RWPE2 (cell line): ENCODE results near the gene EXOC6B.
A peak's percentile ranks its signal among the peaks of the same experiment; 100 is the strongest.

ENCODE experiments used
- ATAC-seq: fragments of 200-7000 bp; cut with Tn5 transposase; 3 replicates; pipeline ENCODE4 v1.9.1; 2021; ENCODE audit warnings: low read depth
- DNase-seq: peaks from one replicate; pipeline ENCODE4 v3.0.0-alpha.2; 2020; ENCODE audit warnings: low spot score
- H3K27ac ChIP-seq: fragments of 450-650 bp; 2 replicates; pipeline ENCODE4 v1.5.1; 2017; ENCODE audit warnings: mild to moderate bottlenecking; ENCODE audit not compliant: poor library complexity, severe bottlenecking
- H3K27me3 ChIP-seq: fragments of 250-450 bp; sonication (Bioruptor Pico); 2 replicates; pipeline ENCODE4 v1.5.1; 2021; ENCODE audit warnings: mild to moderate bottlenecking, moderate library complexity; ENCODE audit not compliant: insufficient read depth, poor library complexity, severe bottlenecking
- H3K36me3 ChIP-seq: fragments of 250-450 bp; sonication (Bioruptor Pico); 2 replicates; pipeline ENCODE4 v1.5.1; 2020; ENCODE audit warnings: low read depth, mild to moderate bottlenecking, moderate library complexity
- H3K4me1 ChIP-seq: fragments of 250-450 bp; sonication (Bioruptor Pico); 2 replicates; pipeline ENCODE4 v1.5.1; 2021; ENCODE audit warnings: mild to moderate bottlenecking, moderate library complexity; ENCODE audit not compliant: insufficient read depth, poor library complexity, severe bottlenecking
- H3K4me3 ChIP-seq: fragments of 250-450 bp; sonication (Bioruptor Pico); 2 replicates; pipeline ENCODE4 v1.5.1; 2021; ENCODE audit warnings: mild to moderate bottlenecking, moderate library complexity; ENCODE audit not compliant: severe bottlenecking
- H3K9me3 ChIP-seq: fragments of 250-450 bp; sonication (Bioruptor Pico); 2 replicates; pipeline ENCODE4 v1.5.1; 2021; ENCODE audit warnings: mild to moderate bottlenecking, moderate library complexity; ENCODE audit not compliant: severe bottlenecking
- TF ChIP-seq, protein P1 (sequence below): fragments of 450-650 bp; IDR thresholded peaks from one replicate; pipeline ENCODE4 v1.5.1; 2017; ENCODE audit warnings: mild to moderate bottlenecking, moderate library complexity; ENCODE audit not compliant: poor library complexity, severe bottlenecking

EXOC6B gene

DNA sequence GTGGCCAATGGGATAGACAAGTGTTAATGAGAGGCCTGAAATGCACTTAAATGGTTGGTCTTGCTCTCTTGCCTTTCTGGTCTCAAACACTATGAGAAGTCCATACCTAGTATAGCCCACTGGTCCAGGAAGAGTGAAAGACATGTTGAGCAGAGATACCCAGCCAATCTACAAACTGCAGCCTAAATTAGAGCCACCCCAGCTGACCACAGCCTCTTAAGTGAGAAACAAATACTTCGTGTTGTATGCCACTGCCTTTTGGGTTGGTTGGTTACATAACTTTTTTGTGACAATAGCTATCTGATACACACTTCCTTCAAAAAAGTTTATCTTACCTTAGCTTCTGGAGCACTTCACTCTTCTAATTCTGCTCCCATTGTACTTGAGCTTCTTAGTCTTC is 8.8 kb upstream of the EXOC6B start:
- Histone ChIP-seq H3K27me3 (no peaks in the 10 kb centered on the region), H3K27ac (no peak overlapping the region), H3K9me3 (no peaks in the 10 kb centered on the region), H3K36me3 (no peaks in the 10 kb centered on the region), H3K4me1 (no peaks in the 10 kb centered on the region), H3K4me3 (no peak overlapping the region)
- TF ChIP-seq, protein P1, sequence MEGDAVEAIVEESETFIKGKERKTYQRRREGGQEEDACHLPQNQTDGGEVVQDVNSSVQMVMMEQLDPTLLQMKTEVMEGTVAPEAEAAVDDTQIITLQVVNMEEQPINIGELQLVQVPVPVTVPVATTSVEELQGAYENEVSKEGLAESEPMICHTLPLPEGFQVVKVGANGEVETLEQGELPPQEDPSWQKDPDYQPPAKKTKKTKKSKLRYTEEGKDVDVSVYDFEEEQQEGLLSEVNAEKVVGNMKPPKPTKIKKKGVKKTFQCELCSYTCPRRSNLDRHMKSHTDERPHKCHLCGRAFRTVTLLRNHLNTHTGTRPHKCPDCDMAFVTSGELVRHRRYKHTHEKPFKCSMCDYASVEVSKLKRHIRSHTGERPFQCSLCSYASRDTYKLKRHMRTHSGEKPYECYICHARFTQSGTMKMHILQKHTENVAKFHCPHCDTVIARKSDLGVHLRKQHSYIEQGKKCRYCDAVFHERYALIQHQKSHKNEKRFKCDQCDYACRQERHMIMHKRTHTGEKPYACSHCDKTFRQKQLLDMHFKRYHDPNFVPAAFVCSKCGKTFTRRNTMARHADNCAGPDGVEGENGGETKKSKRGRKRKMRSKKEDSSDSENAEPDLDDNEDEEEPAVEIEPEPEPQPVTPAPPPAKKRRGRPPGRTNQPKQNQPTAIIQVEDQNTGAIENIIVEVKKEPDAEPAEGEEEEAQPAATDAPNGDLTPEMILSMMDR, result no peak
- DNase-seq (no peak), ATAC-seq (no peak)

- H3K36me3 ChIP-seq, result no peaks in the 10 kb centered on the region
- TF ChIP-seq, protein P1, result no peak
- no peak for DNase-seq
- H3K27ac ChIP-seq, result no peak overlapping the region
- H3K27me3 ChIP-seq, result no peaks in the 10 kb centered on the region
- H3K4me1 ChIP-seq, result peaks cover 8% of the 10 kb centered on the region
- no peak overlapping the region for H3K4me3 ChIP-seq
- ATAC-seq, result peak; percentile 21; the same call in 1 of the 3 replicates
- no peaks in the 10 kb centered on the region for H3K9me3 ChIP-seq
Observed at GRCh38 chr2:72833084-72833714, 7.4 kb upstream of the EXOC6B start.

DNA sequence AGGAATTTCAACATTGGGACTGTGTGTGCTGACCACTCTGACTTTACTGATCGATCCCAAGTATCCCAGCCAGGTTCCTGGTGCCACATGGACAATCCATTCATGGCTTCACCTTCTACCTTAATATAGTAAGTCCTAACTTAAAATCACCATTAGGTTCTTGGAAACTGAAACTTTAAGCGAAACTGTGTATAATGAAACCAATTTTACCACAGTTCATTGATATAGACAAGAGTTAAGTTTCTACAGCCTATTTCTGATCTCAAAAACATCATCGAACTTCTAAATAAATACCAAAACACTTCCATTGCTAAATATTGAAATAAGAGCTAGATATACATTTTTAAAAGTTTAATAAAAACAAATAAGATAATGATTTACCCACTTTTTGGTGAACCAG is 4.4 kb upstream of the EXOC6B start:
- DNase-seq (no peak), ATAC-seq (no peak)
- Histone ChIP-seq H3K4me1 (peaks cover 18% of the 10 kb centered on the region), H3K9me3 (no peaks in the 10 kb centered on the region), H3K27me3 (no peaks in the 10 kb centered on the region), H3K4me3 (no peak overlapping the region), H3K27ac (no peak overlapping the region), H3K36me3 (no peaks in the 10 kb centered on the region)
- TF ChIP-seq, protein P1, result no peak

DNA sequence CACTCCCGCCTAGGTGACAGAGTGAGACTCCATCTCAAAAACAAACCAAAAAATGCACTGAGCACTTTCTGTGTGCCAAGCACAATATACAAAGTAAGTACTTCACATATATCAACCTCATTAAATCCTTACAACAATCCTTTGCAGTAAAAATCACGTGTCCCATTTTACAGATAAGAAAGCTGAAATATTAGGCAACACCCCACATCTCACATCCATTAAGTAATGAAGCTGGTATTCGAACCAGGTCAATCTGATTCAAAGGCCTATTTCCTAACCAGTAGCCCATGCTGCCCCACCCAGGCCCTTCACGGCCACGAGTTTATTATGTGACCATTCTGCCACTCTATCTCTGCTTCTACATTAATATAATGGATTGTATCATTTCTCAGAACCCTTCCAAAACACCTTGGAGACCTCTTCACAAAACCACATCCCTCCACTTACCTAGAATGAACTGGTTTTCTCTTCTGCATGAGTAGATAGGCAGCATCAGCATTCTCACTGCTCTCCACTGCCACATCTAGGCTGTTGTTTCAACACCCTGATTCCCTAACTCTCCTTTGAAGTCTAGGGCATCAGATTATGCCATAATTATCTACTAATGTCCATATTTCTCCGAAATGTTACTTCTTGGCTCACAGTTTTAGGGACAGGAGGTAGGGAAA is 3.1 kb upstream of the EXOC6B start:
- ATAC-seq (no peak), DNase-seq (no peak)
- H3K27ac ChIP-seq, result peak overlapping the region; percentile 72

More for the DNA sequence above, 3.1 kb upstream of the EXOC6B start:
- Histone ChIP-seq H3K36me3 (no peaks in the 10 kb centered on the region), H3K4me3 (no peak overlapping the region), H3K4me1 (peaks cover 22% of the 10 kb centered on the region), H3K27me3 (no peaks in the 10 kb centered on the region), H3K9me3 (no peaks in the 10 kb centered on the region)
- TF ChIP-seq, protein P1, result no peak
